ENCODE results near the gene RAB31. TPM values are rescaled to one million over a fixed set of nuclear protein-coding genes. Genes with fewer than 3 reads are reported as not detected.

The RAB31 gene
- total and polyA plus RNA-seq, 12 donors: 46.6 to 365 (median 136) TPM

DNA sequence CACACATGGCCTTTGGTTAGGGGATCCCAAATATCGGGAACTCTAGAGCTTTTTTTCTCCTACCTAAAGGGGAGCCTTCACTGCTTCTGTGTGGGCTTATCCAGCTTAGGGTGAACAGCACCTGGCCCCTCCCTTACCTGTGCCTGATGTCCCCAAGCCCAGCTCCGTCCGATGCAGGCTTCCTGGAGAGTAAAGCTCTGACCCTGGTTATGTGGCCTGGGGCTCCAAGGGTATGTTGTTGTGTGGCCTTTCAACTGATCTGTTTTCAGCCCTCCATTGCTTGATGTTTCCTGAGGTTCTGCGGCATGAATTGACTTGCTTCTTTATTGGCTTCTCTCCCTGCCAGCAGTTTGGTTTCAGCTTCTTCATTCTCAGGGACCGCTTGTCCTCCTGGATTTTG lies 66.0 kb downstream of the RAB31 start:
- Histone ChIP-seq H3K27ac (peak overlapping the region in 4 of 5 donors; percentile 16 to 85 (median 75)), H3K9me3 (replicated peaks in 1 of 3) (no peaks in the 10 kb centered on the region), H3K4me3 (no peak overlapping the region), H3K27me3 (no peaks in the 10 kb centered on the region), H3K4me1 (replicated peaks in 1 of 2) (peaks cover 54 to 64% of the 10 kb centered on the region in 2 donors), H3K36me3 (replicated peaks in 1 of 2) (peaks cover 0 to 5% of the 10 kb centered on the region in 2 donors)
- no peak for DNase-seq
- WGBS, 4 donors: 88 to 96% (median 91%) methylated on average over 5 of the region's 5 CpGs
- intact Hi-C loops (cut with DNase I): loop anchor here in 1 of 2 donors (10.0 kb wide), 1 partner anchor 59 kb away; no protein-coding TSS in a partner anchor
- TF ChIP-seq, protein P1, sequence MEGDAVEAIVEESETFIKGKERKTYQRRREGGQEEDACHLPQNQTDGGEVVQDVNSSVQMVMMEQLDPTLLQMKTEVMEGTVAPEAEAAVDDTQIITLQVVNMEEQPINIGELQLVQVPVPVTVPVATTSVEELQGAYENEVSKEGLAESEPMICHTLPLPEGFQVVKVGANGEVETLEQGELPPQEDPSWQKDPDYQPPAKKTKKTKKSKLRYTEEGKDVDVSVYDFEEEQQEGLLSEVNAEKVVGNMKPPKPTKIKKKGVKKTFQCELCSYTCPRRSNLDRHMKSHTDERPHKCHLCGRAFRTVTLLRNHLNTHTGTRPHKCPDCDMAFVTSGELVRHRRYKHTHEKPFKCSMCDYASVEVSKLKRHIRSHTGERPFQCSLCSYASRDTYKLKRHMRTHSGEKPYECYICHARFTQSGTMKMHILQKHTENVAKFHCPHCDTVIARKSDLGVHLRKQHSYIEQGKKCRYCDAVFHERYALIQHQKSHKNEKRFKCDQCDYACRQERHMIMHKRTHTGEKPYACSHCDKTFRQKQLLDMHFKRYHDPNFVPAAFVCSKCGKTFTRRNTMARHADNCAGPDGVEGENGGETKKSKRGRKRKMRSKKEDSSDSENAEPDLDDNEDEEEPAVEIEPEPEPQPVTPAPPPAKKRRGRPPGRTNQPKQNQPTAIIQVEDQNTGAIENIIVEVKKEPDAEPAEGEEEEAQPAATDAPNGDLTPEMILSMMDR (IDR thresholded peaks at IDR 0.05): no peak
- no peak for TF ChIP-seq POLR2A (IDR thresholded peaks at IDR 0.05)

DNA sequence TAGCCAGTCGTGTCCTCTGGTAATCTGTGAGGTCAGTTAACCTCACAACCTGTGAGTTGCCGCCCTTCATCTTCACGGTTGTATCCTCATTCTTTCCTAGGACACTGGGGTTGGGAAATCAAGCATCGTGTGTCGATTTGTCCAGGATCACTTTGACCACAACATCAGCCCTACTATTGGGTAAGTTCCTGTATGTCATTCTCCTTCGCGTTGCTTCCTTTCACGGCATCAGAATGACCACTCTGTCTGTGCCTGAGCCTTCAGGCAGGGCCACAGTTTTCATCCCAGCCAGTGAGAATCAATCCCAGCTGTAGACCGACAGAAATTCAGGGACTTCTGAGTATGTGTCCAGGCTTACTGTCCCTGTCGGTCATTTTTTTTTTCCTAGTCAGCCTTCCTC lies 67.1 kb downstream of the RAB31 start:
- Histone ChIP-seq H3K36me3 (replicated peaks in 1 of 2) (peaks cover 0 to 5% of the 10 kb centered on the region in 2 donors), H3K4me3 (no peak overlapping the region), H3K27me3 (no peaks in the 10 kb centered on the region), H3K27ac (peak overlapping the region; percentile 66 to 85 (median 69)), H3K4me1 (replicated peaks in 1 of 2) (peaks cover 60 to 69% of the 10 kb centered on the region in 2 donors), H3K9me3 (replicated peaks in 1 of 3) (no peaks in the 10 kb centered on the region)
- TF ChIP-seq POLR2A (IDR thresholded peaks at IDR 0.05): peak in 1 of 2 donors; percentile 30
- TF ChIP-seq, protein P1 (IDR thresholded peaks at IDR 0.05): no peak
- DNase-seq: peak in 6 of 7 donors; percentile 54 to 76 (median 67)
- WGBS, 4 donors: 30 to 48% (median 38%) methylated on average over 10 of the region's 10 CpGs
- intact Hi-C loops (cut with DNase I): loop anchor here in 1 of 2 donors (10.0 kb wide), 1 partner anchor 60 kb away; no protein-coding TSS in a partner anchor

DNA sequence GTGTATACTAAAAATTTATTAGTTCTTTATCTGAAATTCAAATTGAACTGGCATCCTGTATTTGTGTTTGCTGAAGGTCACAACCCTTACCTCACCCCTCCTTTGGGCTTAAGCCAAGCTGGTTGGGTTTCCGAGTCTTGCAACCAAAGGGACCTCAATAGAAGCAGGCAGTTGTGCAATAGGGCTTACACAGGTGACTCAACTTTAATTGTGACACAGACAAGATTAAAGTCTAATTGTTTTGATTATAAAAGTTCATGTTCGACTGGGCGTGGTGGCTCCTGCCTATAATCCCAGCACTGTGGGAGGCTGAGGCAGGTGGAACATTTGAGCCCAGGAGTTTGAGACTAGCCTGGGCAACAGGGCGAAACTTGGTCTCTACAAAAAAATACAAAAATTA lies 71.5 kb downstream of the RAB31 start:
- intact Hi-C loops (cut with DNase I): loop anchor here in 1 of 2 donors (10.0 kb wide), 1 partner anchor 65 kb away; no protein-coding TSS in a partner anchor
- Histone ChIP-seq H3K4me1 (replicated peaks in 1 of 2) (peaks cover 41 to 57% of the 10 kb centered on the region in 2 donors), H3K4me3 (no peak overlapping the region), H3K36me3 (replicated peaks in 1 of 2) (peaks cover 0 to 5% of the 10 kb centered on the region in 2 donors), H3K9me3 (replicated peaks in 1 of 3) (no peaks in the 10 kb centered on the region), H3K27me3 (no peaks in the 10 kb centered on the region), H3K27ac (peak overlapping the region; percentile 50 to 73 (median 61))
- WGBS, 4 donors: 37 to 53% (median 44%) methylated on average over 4 of the region's 4 CpGs
- peak in 6 of 7 donors; percentile 79 to 90 (median 86) for DNase-seq
- TF ChIP-seq, protein P1 (IDR thresholded peaks at IDR 0.05): no peak
- no peak for TF ChIP-seq POLR2A (IDR thresholded peaks at IDR 0.05)

DNA sequence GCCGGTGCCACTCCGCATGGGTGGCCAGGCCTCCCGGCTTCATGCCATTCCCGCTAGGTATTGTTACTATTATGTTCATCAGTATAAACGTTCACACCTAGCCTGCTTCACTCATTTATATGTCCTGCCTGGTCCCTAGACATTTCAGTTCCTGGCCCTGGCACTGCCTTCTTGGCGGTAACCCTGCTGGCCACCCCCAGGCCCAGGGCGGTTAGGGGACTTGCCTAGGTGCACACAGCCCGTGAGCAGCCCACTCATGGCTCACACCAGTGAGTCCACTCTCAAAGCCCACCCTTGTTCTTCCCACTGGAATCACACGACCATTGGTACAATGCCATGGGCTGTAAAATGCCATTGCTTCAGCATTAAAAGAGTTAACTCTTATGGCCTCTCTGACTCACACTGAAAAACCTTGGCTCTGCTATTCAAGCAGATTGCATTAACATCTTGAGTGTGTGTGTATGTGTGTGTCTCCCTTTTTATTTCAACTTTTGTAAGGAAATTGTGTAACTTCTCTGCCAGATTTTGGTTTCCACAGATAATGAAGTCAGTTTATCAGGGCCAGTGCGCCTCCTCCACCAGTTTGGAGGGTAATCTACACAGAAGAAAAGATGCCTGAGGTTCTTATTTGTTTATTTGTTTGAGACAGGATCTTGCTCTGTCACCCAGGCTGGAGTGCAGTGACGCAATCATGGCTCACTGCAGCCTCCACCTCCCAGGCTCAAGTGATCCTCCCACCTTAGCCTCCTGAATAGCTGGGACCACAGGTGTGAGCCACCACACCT lies 74.2 kb downstream of the RAB31 start:
- TF ChIP-seq, protein P1 (IDR thresholded peaks at IDR 0.05): no peak
- peak in 1 of 2 donors; percentile 20 for TF ChIP-seq POLR2A (IDR thresholded peaks at IDR 0.05)
- 71 to 75% (median 75%) methylated on average over 10 to 11 of the region's 11 CpGs for WGBS, 4 donors
- Histone ChIP-seq H3K27ac (peak overlapping the region; percentile 43 to 88 (median 69)), H3K36me3 (replicated peaks in 1 of 2) (peaks cover 0 to 11% of the 10 kb centered on the region in 2 donors), H3K27me3 (no peaks in the 10 kb centered on the region), H3K4me1 (replicated peaks in 1 of 2) (peaks cover 29 to 46% of the 10 kb centered on the region in 2 donors), H3K9me3 (replicated peaks in 1 of 3) (no peaks in the 10 kb centered on the region), H3K4me3 (no peak overlapping the region)
- intact Hi-C loops (cut with DNase I): no loop called here
- peak in 6 of 7 donors; percentile 54 to 73 (median 68) for DNase-seq
